Esophagus squamous epithelium (tissue), 4 donors: Measurements from ENCODE around the gene ANGPTL4.

ENCODE experiments used
- POLR2A ChIP-seq, 4 donors: fragments of 450-650 bp; IDR thresholded peaks; one replicate each; pipeline ENCODE4 v1.6.1; 2017; ENCODE audit warnings: antibody characterized with exemption in 4 of 4, mild to moderate bottlenecking in 4 of 4, moderate library complexity in 3 of 4
- TF ChIP-seq, protein P1 (sequence below), 6 experiments: fragments of 450-650 bp in 4 of 6; fragments of 200-600 bp in 2 of 6; sonication (generic) in 2 of 6; IDR thresholded peaks; one replicate each; pipeline ENCODE4 v1.5.1; 2016 to 2019; ENCODE audit warnings: antibody characterized with exemption in 6 of 6, mild to moderate bottlenecking in 4 of 6, moderate library complexity in 4 of 6

DNA sequence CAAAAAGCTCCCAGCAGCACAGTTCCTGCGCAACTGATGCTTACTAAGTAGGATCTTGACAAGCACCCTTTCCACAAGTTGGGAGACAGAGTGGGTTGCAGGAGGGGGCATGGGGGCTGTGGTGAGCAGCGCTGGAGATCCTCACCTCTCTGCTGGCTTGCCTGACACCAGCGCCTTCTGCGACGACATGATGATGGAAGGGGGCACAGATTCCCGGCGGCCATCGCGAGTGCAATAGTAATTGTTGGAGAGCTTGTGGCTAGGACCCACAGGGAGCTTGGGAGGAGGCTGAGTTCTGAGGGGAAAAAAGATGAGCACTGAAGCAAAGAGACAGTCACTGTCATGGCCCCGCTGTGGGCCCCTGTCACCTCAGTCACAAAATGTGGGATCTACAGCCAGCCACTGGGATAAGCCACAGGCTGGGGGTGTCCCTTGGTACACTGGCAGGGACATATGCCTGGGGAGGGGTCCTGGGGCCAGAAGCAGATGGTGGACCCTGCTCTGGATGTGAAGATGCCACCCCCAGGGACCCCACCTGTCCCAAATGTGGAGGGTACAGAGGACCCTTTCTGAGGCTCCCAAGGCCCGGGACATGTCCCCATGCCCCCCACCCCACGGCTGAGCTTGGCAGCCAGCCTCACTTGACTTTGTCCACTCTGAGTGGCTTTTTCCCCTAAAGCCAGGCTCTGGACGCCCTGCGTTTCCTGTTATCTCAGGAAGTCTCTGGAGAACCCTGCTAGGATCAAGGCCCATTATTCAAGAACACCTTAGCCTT, 47.4 kb upstream of the ANGPTL4 start:
- TF ChIP-seq, protein P1, sequence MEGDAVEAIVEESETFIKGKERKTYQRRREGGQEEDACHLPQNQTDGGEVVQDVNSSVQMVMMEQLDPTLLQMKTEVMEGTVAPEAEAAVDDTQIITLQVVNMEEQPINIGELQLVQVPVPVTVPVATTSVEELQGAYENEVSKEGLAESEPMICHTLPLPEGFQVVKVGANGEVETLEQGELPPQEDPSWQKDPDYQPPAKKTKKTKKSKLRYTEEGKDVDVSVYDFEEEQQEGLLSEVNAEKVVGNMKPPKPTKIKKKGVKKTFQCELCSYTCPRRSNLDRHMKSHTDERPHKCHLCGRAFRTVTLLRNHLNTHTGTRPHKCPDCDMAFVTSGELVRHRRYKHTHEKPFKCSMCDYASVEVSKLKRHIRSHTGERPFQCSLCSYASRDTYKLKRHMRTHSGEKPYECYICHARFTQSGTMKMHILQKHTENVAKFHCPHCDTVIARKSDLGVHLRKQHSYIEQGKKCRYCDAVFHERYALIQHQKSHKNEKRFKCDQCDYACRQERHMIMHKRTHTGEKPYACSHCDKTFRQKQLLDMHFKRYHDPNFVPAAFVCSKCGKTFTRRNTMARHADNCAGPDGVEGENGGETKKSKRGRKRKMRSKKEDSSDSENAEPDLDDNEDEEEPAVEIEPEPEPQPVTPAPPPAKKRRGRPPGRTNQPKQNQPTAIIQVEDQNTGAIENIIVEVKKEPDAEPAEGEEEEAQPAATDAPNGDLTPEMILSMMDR (IDR thresholded peaks at IDR 0.05): no peak
- TF ChIP-seq POLR2A (IDR thresholded peaks at IDR 0.05): no peak
